GM13977 (cell line): ENCODE measurements around the gene PSMG4.

Experiments used
- DNase-seq: peaks from one replicate; pipeline ENCODE4 v3.0.0; 2012; ENCODE audit warnings: low spot score
- in situ Hi-C: fragments of 300-500 bp; cut with MboI; formaldehyde crosslinking; loops from one replicate; pipeline ENCODE4 v1.12.0; 2022; ENCODE audit warnings: low sequenced_read_pairs, low pct_unique_long_range_greater_than_20kb, mixed read lengths, inconsistent platforms; ENCODE audit not compliant: unreplicated experiment
- TF ChIP-seq, protein P1 (sequence below): IDR thresholded peaks from 2 replicates; pipeline ENCODE4 v1.5.1; 2012; ENCODE audit warnings: mild to moderate bottlenecking, control low read depth; ENCODE audit not compliant: insufficient read depth; ENCODE audit errors: extremely low read depth, missing control alignments

PSMG4 gene

GRCh38 chr6:3296537-3296936, 37.8 kb downstream of the PSMG4 start:
- in situ Hi-C loops: no loop called here
- TF ChIP-seq, protein P1, sequence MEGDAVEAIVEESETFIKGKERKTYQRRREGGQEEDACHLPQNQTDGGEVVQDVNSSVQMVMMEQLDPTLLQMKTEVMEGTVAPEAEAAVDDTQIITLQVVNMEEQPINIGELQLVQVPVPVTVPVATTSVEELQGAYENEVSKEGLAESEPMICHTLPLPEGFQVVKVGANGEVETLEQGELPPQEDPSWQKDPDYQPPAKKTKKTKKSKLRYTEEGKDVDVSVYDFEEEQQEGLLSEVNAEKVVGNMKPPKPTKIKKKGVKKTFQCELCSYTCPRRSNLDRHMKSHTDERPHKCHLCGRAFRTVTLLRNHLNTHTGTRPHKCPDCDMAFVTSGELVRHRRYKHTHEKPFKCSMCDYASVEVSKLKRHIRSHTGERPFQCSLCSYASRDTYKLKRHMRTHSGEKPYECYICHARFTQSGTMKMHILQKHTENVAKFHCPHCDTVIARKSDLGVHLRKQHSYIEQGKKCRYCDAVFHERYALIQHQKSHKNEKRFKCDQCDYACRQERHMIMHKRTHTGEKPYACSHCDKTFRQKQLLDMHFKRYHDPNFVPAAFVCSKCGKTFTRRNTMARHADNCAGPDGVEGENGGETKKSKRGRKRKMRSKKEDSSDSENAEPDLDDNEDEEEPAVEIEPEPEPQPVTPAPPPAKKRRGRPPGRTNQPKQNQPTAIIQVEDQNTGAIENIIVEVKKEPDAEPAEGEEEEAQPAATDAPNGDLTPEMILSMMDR: no peak
- no peak for DNase-seq

- no peak for DNase-seq
- in situ Hi-C loops: no loop called here
- TF ChIP-seq, protein P1: no peak
These were observed 38.3 kb downstream of the PSMG4 start for GRCh38 chr6:3297006-3297405.

GRCh38 chr6:3297909-3298308, 39.2 kb downstream of the PSMG4 start:
- no peak for DNase-seq
- in situ Hi-C loops: no loop called here
- TF ChIP-seq, protein P1: no peak

DNA sequence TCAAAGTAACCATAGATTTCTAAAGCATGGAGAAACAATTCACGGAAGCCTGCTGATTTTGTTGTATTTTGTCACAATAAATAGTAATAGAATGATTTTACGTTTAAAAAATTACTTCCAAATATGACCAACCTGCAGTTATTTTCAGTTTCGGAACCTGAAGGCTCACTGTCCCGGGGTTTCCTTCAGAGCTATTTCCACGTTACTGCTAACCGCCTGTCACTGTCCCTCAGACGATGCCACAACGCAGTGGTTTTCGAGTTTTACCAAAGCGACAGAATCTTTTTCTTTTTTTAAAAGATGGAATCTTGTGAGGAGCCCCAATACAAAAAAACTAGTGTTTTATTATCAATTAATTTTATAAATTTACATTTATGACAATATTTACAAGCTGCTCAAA, 40.5 kb downstream of the PSMG4 start:
- in situ Hi-C loops: no loop called here
- TF ChIP-seq, protein P1: no peak
- DNase-seq: no peak

GRCh38 chr6:3301506-3301905, 42.8 kb downstream of the PSMG4 start:
- TF ChIP-seq, protein P1: no peak
- no peak for DNase-seq
- in situ Hi-C loops: no loop called here

- TF ChIP-seq, protein P1: no peak
- in situ Hi-C loops: no loop called here
- no peak for DNase-seq
These were observed 45.2 kb downstream of the PSMG4 start for GRCh38 chr6:3303795-3304411.
